K562 (cell line): Measurements from ENCODE around the gene PACS1. TPM values are rescaled to one million over a fixed set of nuclear protein-coding genes. Genes with fewer than 3 reads are reported as not detected.

Source experiments
- BRD4 ChIP-seq: fragments of 200-600 bp; sonication (generic); IDR thresholded peaks from 2 replicates; pipeline ENCODE4 v1.6.1; 2017; ENCODE audit warnings: inconsistent platforms
- CAMTA2 ChIP-seq: fragments of 250-450 bp; sonication (Bioruptor Pico); conservative IDR thresholded peaks from 2 replicates; pipeline ENCODE4 v1.5.1; 2022
- CBX3 ChIP-seq, 2 experiments: IDR thresholded peaks; 1 replicate in 1 of 2; 2 replicates in 1 of 2; pipeline ENCODE4 v1.6.1; 2012; ENCODE audit warnings: inconsistent platforms in 2 of 2, low read length in 2 of 2, borderline replicate concordance in 1 of 2, control low read depth in 1 of 2
- CEBPZ ChIP-seq: fragments of 150-350 bp; IDR thresholded peaks from 2 replicates; pipeline ENCODE4 v1.6.1; 2014; ENCODE audit warnings: low read depth, mild to moderate bottlenecking, low read length, borderline replicate concordance
- KLF10 ChIP-seq: fragments of 250-450 bp; sonication (Bioruptor Pico); IDR thresholded peaks from 2 replicates; pipeline ENCODE4 v1.6.1; 2021; ENCODE audit warnings: matching md5 sums
- STAT5B ChIP-seq: fragments of 250-450 bp; sonication (Bioruptor Pico); IDR thresholded peaks from 2 replicates; pipeline ENCODE4 v1.8.0; 2021; ENCODE audit warnings: mild to moderate bottlenecking, inconsistent platforms
- THRA ChIP-seq: fragments of 450-650 bp; IDR thresholded peaks from 2 replicates; pipeline ENCODE4 v1.6.1; 2017; ENCODE audit warnings: mild to moderate bottlenecking, moderate library complexity
- ZBTB8A ChIP-seq: fragments of 450-650 bp; IDR thresholded peaks from 2 replicates; pipeline ENCODE4 v1.6.1; 2018; ENCODE audit warnings: mild to moderate bottlenecking, moderate library complexity; ENCODE audit not compliant: partially characterized antibody
- ZNF184 ChIP-seq: sonication (generic); formaldehyde crosslinking; IDR thresholded peaks from 2 replicates; pipeline ENCODE4 v1.5.0; 2020; ENCODE audit warnings: missing genetic modification reagents
- ZNF79 ChIP-seq: fragments of 250-450 bp; sonication (Bioruptor Pico); IDR thresholded peaks from 2 replicates; pipeline ENCODE4 v1.4.0; 2020; ENCODE audit warnings: low read depth, mild to moderate bottlenecking, moderate library complexity
- polyA plus RNA-seq, 8 experiments: library from polyadenylated mRNA; depleted of rRNA in 4 of 8; stranded (reverse) in 5 of 8; unstranded in 3 of 8; fragments of >200 nt; fragmentation: Nextera tagmentation in 2 of 8; fragmentation: Illumina TruSeq in 1 of 8; extraction: Ambion mirVana in 2 of 8; extraction: Trizol in 1 of 8; gene quantifications; 2 replicates each; pipeline versions ENCODE4 v1.2.1 to v1.2.3, GENCODE V29; 2011 to 2014; ENCODE audit warnings: inconsistent platforms in 1 of 8, missing spikeins in 1 of 8
- total RNA-seq, 7 experiments: library from RNA; depleted of rRNA in 6 of 7; stranded (reverse); fragments of >200 nt in 6 of 7; fragmentation: Illumina TruSeq in 2 of 7; extraction: Trizol in 2 of 7; gene quantifications; 2 replicates each; pipeline versions ENCODE4 v1.2.1 to v1.2.3, GENCODE V29; 2011 to 2021; ENCODE audit warnings: low replicate concordance in 1 of 7
- TF ChIP-seq, protein P1 (sequence below): fragments of 250-450 bp; sonication (Bioruptor Pico); IDR thresholded peaks from 2 replicates; pipeline ENCODE4 v1.8.0; 2021; ENCODE audit warnings: moderate library complexity, mild to moderate bottlenecking, inconsistent platforms
- TF ChIP-seq, protein P2 (sequence below), 3 experiments: IDR thresholded peaks in 2 of 3; conservative IDR thresholded peaks in 1 of 3; 2 replicates each; pipeline ENCODE4 v1.5.1; 2011 to 2012; ENCODE audit warnings: low read length in 3 of 3, mild to moderate bottlenecking in 3 of 3, control low read depth in 2 of 3, improper control_type of control experiment in 1 of 3, inconsistent platforms in 1 of 3, low read depth in 1 of 3, mixed read lengths in 1 of 3, moderate library complexity in 1 of 3; ENCODE audit not compliant: insufficient read depth in 2 of 3
- TF ChIP-seq, protein P3 (sequence below): IDR thresholded peaks from 2 replicates; pipeline ENCODE4 v1.6.1; 2011; ENCODE audit warnings: borderline replicate concordance, low read depth, mild to moderate bottlenecking, moderate library complexity, low read length; ENCODE audit not compliant: insufficient read depth, poor library complexity, severe bottlenecking

The PACS1 gene
- total and polyA plus RNA-seq, 9 of the 15 experiments (the other 6 are each of a cell fraction or from before 2014, with no cell fraction given) = 0.34 to 28.1 (median 8.5) TPM

DNA sequence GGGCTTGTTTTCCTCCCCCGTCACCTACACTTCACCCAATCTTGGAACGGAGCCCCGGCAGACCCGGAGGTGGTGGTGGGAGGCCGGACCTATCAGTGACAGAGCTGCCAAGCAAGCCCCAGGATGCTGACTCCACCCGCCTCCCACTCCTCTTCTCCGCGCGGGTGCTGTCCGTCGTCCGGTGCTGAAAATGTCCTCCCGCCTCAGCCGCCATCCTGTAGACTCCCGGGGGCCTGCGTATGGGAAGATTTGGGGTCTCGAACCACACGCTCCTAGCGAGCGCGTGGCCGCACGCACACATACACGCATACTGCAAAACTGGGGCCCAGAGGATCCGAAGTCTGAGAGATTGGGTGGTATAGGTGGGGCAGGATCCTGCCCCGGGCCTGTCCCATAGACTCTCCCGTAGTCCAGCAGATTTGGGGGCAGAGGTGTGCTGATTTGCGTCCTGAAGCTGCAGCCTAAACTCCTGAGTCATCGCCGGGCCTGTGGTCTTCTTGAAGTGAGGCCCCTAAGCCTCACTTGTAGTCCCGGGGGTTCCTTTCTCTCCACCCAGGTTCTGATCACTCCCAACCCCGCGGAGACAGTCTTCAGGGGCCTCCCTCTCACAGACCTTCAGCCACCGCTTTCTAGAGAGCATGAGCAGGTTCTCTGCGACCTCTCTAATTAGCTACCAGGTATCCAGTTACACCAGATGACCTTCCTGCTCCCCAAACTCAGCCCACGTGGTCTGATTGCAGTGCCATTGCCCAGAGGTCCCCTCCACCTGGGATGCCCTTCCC, 219.7 kb downstream of the PACS1 start (continued):
- TF ChIP-seq ZBTB8A (no peak), ZNF184 (CRISPR knock-in tag) (no peak), CAMTA2 (no peak), BRD4 (no peak), CBX3 (IDR thresholded peaks at IDR 0.05; ENCODE audit: borderline replicate concordance in 1 of 2, low read length in 2 of 2) (peak in 1 of 2 experiments; percentile 45; a peak in 1 of 3 replicates), ZNF79 (CRISPR knock-in tag) (no peak), THRA (no peak), KLF10 (CRISPR knock-in tag) (no peak), CEBPZ (no peak), STAT5B (CRISPR knock-in tag) (no peak)
- TF ChIP-seq, protein P1, sequence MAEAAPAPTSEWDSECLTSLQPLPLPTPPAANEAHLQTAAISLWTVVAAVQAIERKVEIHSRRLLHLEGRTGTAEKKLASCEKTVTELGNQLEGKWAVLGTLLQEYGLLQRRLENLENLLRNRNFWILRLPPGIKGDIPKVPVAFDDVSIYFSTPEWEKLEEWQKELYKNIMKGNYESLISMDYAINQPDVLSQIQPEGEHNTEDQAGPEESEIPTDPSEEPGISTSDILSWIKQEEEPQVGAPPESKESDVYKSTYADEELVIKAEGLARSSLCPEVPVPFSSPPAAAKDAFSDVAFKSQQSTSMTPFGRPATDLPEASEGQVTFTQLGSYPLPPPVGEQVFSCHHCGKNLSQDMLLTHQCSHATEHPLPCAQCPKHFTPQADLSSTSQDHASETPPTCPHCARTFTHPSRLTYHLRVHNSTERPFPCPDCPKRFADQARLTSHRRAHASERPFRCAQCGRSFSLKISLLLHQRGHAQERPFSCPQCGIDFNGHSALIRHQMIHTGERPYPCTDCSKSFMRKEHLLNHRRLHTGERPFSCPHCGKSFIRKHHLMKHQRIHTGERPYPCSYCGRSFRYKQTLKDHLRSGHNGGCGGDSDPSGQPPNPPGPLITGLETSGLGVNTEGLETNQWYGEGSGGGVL (CRISPR knock-in tag) = no peak
- TF ChIP-seq, protein P2, sequence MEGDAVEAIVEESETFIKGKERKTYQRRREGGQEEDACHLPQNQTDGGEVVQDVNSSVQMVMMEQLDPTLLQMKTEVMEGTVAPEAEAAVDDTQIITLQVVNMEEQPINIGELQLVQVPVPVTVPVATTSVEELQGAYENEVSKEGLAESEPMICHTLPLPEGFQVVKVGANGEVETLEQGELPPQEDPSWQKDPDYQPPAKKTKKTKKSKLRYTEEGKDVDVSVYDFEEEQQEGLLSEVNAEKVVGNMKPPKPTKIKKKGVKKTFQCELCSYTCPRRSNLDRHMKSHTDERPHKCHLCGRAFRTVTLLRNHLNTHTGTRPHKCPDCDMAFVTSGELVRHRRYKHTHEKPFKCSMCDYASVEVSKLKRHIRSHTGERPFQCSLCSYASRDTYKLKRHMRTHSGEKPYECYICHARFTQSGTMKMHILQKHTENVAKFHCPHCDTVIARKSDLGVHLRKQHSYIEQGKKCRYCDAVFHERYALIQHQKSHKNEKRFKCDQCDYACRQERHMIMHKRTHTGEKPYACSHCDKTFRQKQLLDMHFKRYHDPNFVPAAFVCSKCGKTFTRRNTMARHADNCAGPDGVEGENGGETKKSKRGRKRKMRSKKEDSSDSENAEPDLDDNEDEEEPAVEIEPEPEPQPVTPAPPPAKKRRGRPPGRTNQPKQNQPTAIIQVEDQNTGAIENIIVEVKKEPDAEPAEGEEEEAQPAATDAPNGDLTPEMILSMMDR (IDR thresholded peaks at IDR 0.05 in 2 of 3, conservative IDR thresholded peaks at IDR 0.05 in 1 of 3; ENCODE audit: insufficient read depth in 2 of 3, low read depth in 1 of 3, low read length in 3 of 3) = no peak
- TF ChIP-seq, protein P3, sequence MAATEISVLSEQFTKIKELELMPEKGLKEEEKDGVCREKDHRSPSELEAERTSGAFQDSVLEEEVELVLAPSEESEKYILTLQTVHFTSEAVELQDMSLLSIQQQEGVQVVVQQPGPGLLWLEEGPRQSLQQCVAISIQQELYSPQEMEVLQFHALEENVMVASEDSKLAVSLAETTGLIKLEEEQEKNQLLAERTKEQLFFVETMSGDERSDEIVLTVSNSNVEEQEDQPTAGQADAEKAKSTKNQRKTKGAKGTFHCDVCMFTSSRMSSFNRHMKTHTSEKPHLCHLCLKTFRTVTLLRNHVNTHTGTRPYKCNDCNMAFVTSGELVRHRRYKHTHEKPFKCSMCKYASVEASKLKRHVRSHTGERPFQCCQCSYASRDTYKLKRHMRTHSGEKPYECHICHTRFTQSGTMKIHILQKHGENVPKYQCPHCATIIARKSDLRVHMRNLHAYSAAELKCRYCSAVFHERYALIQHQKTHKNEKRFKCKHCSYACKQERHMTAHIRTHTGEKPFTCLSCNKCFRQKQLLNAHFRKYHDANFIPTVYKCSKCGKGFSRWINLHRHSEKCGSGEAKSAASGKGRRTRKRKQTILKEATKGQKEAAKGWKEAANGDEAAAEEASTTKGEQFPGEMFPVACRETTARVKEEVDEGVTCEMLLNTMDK = no peak
